COLO668 (cell line): ENCODE results near the gene SPATA33.

ENCODE experiments used
- DNase-seq: peaks from one replicate; lab custom pipeline; 2025; ENCODE audit not compliant: unreplicated experiment; lab: John Stamatoyannopoulos, UW

The SPATA33 gene

GRCh38 chr16:89706518-89707260, 49.1 kb downstream of the SPATA33 start:
- no peak for DNase-seq

DNA sequence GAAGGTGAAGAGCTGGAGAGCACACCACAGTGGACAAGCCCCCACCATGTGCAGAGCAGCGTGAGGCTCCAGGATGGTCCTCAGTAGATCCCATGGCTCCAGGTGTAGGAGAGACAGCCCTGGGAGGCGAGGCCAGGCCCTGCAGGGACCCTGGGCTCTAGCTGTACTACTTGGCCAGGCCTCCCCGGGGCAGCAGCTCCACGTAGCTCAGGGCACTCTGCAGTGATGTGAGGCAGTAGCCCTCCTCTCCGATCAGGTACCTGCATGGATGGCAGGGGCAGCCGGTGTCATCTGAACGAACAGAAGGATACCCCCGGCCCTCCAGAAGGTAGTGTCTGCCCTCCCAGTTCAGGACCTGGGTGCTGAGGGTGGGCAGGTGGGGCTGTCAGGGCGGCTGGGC, 50.1 kb downstream of the SPATA33 start:
- DNase-seq = no peak

GRCh38 chr16:89708481-89708931, 50.9 kb downstream of the SPATA33 start:
- DNase-seq = no peak

- DNase-seq = no peak
These were observed 51.5 kb downstream of the SPATA33 start for GRCh38 chr16:89709166-89709565.

DNA sequence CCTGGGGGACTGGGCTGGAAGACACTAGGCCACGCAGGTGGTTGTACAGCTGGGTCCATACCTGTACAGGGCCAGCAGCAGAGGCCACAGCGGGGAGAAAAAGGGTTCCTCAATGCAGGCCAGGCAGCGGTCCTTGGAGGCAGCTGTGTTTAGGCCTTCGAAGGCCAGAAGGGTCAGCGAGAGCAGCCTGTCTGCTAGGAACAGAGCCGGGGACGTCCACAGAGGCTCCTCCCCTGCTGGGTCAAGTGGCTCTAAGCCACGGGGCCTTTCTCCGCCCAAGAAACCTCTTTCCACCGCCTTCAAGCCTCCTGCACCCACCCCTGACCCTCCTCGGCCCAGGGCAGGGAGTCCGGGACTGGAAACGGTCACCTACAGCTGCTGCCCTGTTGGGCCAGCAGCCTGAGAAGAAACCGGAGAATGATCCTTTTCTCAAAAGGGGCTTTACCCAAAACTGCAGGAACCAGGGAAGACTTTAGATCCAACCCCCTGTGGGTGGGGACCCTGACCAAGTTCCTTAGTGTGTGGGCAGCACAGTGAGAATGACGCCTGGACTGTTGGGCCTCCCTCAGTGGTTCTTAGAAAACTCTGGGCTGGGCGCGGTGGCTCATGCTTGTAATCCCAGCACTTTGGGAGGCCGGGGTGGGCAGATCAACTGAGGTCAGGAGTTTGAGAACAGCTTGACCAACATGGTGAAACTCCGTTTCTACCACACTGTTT, 52.2 kb downstream of the SPATA33 start:
- DNase-seq = no peak

DNA sequence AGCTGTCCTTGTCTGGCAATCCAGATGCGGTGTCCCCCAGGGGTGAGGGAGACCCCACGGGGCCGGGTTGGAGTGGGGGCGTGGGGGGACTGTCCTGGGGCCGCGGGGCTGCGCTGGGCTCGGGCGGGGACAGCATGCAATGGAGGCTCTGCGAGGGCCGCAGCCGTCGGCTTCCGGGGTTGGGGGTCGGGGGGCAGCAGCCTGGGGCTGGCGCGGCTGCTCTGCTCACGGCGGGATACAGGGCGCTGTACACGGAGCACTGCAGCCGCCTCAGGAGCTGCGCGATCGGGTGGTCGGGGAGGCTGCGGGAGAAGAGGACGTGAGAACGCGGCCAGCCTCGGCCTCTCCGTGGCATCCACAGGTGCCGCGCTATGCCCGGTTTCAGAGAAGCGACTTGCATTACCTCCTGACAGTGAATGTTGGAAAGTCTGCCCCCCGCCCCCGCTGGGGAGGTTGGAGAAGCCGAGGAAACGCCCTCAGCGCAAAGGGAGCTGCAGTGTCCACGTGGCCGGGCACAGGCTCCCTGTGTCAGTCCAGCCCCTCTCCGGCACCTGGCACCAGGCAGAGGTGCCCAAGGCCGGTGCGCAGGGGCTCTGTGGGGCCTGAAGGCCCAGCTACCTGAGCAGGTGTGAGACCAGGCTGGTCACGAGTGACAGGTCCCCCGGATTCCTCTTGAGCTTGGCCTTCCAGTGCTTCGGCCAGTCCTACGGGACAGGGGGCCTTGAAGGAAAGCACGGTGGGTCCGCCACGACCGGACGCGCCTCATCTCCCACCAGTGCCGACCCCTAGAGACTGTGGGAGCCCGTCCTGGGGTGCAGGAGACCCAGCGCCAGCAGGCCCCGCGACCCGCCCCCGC, 53.3 kb downstream of the SPATA33 start:
- DNase-seq = peak; percentile 33

- DNase-seq = peak; percentile 62
These were observed 54.1 kb downstream of the SPATA33 start for GRCh38 chr16:89711601-89712273.

DNA sequence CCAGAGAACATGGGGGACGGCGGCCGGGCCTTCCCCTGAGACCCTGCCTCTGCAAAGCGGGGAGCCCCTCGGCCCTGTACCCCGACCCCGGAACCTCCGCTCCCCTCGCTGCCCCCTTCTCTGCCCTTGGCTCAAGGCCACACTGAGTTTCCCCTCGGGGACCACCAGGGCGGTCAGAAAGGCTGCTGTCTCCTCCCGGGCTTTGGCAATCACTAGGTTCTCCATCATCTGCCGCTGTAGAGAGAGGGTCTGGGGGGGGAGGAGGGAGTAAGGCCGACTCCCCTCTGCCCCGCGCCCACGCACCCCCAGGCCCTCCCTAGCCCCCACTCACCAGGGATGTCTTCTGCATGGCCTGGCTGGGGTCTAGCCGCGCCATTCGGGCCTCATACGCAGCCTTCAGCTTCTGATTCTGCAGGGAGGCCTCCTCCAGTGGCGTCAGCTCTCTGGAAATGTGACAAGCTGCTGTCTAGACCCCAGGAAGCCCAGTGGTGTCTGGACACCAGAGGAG, 54.7 kb downstream of the SPATA33 start:
- DNase-seq = no peak

DNA sequence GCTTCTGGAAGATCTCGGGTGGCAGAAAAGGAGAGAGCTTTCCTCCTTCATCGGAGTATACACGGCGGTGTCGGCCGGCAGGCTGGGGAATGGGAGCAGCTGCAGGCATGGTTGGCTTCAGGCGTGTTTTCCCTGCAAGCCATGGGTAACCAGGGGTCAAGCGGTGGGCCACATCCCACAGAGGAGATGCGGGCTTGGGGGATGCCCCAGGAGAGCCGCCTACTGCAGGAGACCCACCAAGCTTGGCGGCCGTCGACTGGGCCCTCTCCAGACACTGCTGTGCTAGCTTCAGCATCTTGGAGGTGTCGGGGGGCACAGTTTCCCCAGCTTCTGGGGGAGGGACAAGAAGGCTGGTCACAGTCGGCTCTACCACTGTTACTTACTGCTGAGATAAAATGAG, 58.9 kb downstream of the SPATA33 start:
- DNase-seq = no peak

DNA sequence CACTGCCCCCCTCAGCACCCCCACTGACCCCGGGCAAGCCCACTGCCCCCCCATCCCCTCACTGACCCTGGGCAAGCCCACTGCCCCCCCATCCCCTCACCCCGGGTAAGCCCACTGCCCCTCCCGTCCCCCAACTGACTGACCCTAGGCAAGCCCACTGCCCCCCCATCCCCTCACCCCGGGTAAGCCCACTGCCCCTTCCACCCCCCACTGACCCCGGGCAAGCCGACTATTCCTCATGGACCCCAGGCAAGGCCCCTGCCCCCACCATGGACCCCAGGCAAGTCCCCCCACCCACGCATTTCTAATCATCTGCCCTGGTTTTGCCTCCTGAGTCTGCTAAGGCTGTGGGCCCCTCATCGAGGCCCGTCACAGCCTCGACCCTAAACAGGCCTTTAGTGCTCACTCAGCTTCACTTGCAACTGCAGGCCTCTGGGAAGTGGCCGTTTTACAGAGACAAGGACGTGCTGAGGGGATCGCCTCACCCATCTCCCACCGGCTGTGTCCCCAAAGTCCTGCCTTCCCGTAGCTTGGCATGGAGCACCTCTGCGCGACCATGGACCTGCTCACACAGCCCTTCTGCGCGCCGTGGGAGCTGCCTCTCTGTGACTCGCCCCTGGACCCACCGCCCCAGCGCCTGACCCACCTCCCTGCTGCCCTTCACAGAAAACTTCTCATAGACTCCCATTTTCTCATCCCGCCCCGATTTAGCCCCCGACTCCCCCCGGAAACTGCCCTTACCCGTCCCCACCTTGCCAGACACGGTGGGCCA, 59.5 kb downstream of the SPATA33 start:
- DNase-seq = no peak

DNA sequence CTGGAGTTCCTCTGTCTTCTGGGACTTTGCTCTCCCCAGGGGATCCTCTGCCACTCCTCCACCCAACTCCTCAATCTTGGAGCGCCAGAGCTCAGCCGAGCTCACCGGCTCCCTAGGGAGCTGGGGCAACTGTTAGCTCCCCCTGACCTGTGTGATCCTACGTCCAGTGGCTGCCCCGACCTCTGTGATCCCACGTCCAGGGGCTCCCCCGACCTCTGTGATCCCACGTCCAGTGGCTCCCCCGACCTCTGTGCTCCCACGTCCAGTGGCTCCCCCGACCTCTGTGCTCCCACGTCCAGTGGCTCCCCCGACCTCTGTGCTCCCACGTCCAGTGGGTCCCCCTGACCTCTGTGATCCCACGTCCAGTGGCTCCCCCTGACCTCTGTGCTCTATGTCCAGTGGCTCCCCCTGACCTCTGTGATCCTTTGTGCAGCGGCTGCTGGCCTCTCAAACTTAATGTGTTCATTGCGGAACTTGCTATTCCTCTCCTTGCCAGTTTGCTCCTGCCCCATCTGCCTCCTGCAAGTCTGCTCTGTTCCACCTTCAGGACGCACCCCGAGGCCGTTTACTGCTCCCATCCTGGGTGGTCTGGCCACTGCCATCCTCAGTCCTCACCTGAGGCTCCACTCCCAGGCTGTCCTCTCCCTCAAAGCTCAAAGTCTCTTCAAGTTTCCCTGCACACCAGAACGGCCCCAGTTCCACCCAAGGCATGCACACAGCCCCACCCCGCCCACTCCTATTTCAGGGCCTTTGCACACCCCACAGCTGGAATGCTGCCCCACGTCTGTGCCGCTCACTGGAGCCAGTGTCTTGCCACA, 60.3 kb downstream of the SPATA33 start:
- no peak for DNase-seq
